IMR-90 (cell line): ENCODE data around the gene TRIM46. TPM values are rescaled to one million over a fixed set of nuclear protein-coding genes. Genes with fewer than 3 reads are reported as not detected.

Source experiments
- ATAC-seq: fragments of 200-7000 bp; cut with Tn5 transposase; 2 replicates; pipeline ENCODE4 v1.9.1; 2020; ENCODE audit warnings: low read depth, mild to moderate bottlenecking, moderate library complexity
- BruUV-seq: library from RNA; stranded (reverse); fragments of 400-500 nt; replicated peaks from 2 replicates; lab custom pipeline; 2021; lab: Mats Ljungman, UMichigan
- CTCF ChIA-PET: fragments of 300-600 bp; formaldehyde crosslinking; extraction: SDS; loops from one replicate; lab custom pipeline; 2021; ENCODE audit warnings: antibody characterized with exemption; lab: Yijun Ruan, JAX
- POLR2A ChIA-PET: fragments of 300-600 bp; sonication (Branson Sonifier 250); formaldehyde crosslinking; loops from one replicate; lab custom pipeline; 2022; ENCODE audit warnings: antibody characterized with exemption; ENCODE audit not compliant: unreplicated experiment; lab: Charles Lee
- DNase-seq: peaks from one replicate; pipeline ENCODE4 v3.0.0; 2013
- H2AFZ ChIP-seq: replicated peaks from 2 replicates; pipeline ENCODE3; 2013; ENCODE audit warnings: low read length, mild to moderate bottlenecking; ENCODE audit not compliant: poor library complexity
- H2AK5ac ChIP-seq: 2 replicates; pipeline ENCODE4 v1.6.1; 2013; ENCODE audit warnings: low read depth, low read length, inconsistent platforms
- H2AK9ac ChIP-seq: replicated peaks from 2 replicates; pipeline ENCODE3; 2013; ENCODE audit warnings: mild to moderate bottlenecking, low read depth, low read length, moderate library complexity; ENCODE audit not compliant: poor library complexity
- H2BK120ac ChIP-seq: 2 replicates; pipeline ENCODE4 v1.6.1; 2013; ENCODE audit warnings: low read depth, low read length, inconsistent platforms
- H2BK15ac ChIP-seq: 3 replicates; pipeline ENCODE4 v1.6.1; 2013; ENCODE audit warnings: low read depth, low read length, inconsistent platforms
- H2BK20ac ChIP-seq: 2 replicates; pipeline ENCODE4 v1.6.1; 2013; ENCODE audit warnings: low read depth, mild to moderate bottlenecking, inconsistent platforms, low read length, moderate library complexity
- H2BK5ac ChIP-seq: 2 replicates; pipeline ENCODE4 v1.6.1; 2013; ENCODE audit warnings: mild to moderate bottlenecking, low read depth, low read length, inconsistent platforms; ENCODE audit not compliant: poor library complexity, severe bottlenecking
- H3K14ac ChIP-seq: replicated peaks from 2 replicates; pipeline ENCODE4 v1.6.1; 2013; ENCODE audit warnings: low read depth, low read length, inconsistent platforms
- H3K18ac ChIP-seq: 2 replicates; pipeline ENCODE4 v1.6.1; 2013; ENCODE audit warnings: low read depth, low read length, control low read depth
- H3K23ac ChIP-seq: 2 replicates; pipeline ENCODE4 v1.6.1; 2013; ENCODE audit warnings: low read depth, low read length, inconsistent platforms
- H3K27ac ChIP-seq: 2 replicates; pipeline ENCODE4 v1.5.1; 2013; ENCODE audit warnings: mild to moderate bottlenecking, control low read depth, low read length; ENCODE audit not compliant: insufficient read depth
- H3K27me3 ChIP-seq: 2 replicates; pipeline ENCODE4 v1.6.1; 2013; ENCODE audit warnings: low read length; ENCODE audit not compliant: control insufficient read depth, insufficient read depth
- H3K36me3 ChIP-seq: 2 replicates; pipeline ENCODE4 v1.6.1; 2013; ENCODE audit warnings: low read length, mixed read lengths; ENCODE audit not compliant: control insufficient read depth, insufficient read depth
- H3K4ac ChIP-seq: 2 replicates; pipeline ENCODE4 v1.6.1; 2013; ENCODE audit warnings: low read depth, low read length, inconsistent platforms
- H3K4me1 ChIP-seq: 2 replicates; pipeline ENCODE4 v1.6.1; 2013; ENCODE audit warnings: low read length, mixed read lengths; ENCODE audit not compliant: control insufficient read depth, insufficient read depth
- H3K4me2 ChIP-seq: 2 replicates; pipeline ENCODE4 v1.6.1; 2013; ENCODE audit warnings: low read depth, mild to moderate bottlenecking, control low read depth, low read length, moderate library complexity
- H3K4me3 ChIP-seq: 2 replicates; pipeline ENCODE4 v1.5.1; 2013; ENCODE audit warnings: low read depth, mild to moderate bottlenecking, control low read depth, low read length, moderate library complexity; ENCODE audit not compliant: insufficient read depth
- H3K56ac ChIP-seq: 2 replicates; pipeline ENCODE4 v1.6.1; 2013; ENCODE audit warnings: low read length, inconsistent platforms; ENCODE audit not compliant: insufficient read depth; ENCODE audit errors: extremely low read depth
- H3K79me1 ChIP-seq, 2 experiments: 2 replicates each; pipeline ENCODE4 v1.6.1; 2013; ENCODE audit warnings: low read length in 2 of 2, inconsistent platforms in 1 of 2, low read depth in 1 of 2
- H3K9ac ChIP-seq: 2 replicates; pipeline ENCODE4 v1.6.1; 2013; ENCODE audit warnings: low read depth, low read length, control low read depth
- H3K9me1 ChIP-seq: 2 replicates; pipeline ENCODE4 v1.6.1; 2013; ENCODE audit warnings: low read length, inconsistent platforms; ENCODE audit not compliant: insufficient read depth
- H3K9me3 ChIP-seq: 2 replicates; pipeline ENCODE4 v1.6.1; 2013; ENCODE audit warnings: low read length; ENCODE audit not compliant: control insufficient read depth, insufficient read depth
- H4K20me1 ChIP-seq: 2 replicates; pipeline ENCODE4 v1.6.1; 2013; ENCODE audit warnings: low read length, inconsistent platforms; ENCODE audit not compliant: insufficient read depth
- H4K5ac ChIP-seq: 2 replicates; pipeline ENCODE4 v1.6.1; 2013; ENCODE audit warnings: mild to moderate bottlenecking, low read depth, low read length, control low read depth
- H4K8ac ChIP-seq, 2 experiments: 2 replicates each; pipeline ENCODE4 v1.6.1; 2013; ENCODE audit warnings: low read depth in 2 of 2, low read length in 2 of 2, control low read depth in 1 of 2, inconsistent platforms in 1 of 2
- H4K91ac ChIP-seq: 2 replicates; pipeline ENCODE4 v1.6.1; 2013; ENCODE audit warnings: low read depth, low read length, inconsistent platforms; ENCODE audit not compliant: insufficient read depth
- BHLHE40 ChIP-seq: fragments of 150-350 bp; IDR thresholded peaks from 2 replicates; pipeline ENCODE4 v1.6.1; 2016; ENCODE audit warnings: mild to moderate bottlenecking, low read depth, low read length
- CHD1 ChIP-seq: IDR thresholded peaks from 2 replicates; pipeline ENCODE4 v1.6.1; 2012; ENCODE audit warnings: low read depth, low read length, improper control_type of control experiment
- CTCF ChIP-seq: conservative IDR thresholded peaks from 2 replicates; pipeline ENCODE4 v1.5.1; 2012; ENCODE audit warnings: mild to moderate bottlenecking, low read depth, low read length, improper control_type of control experiment
- ELK1 ChIP-seq: fragments of 150-350 bp; IDR thresholded peaks from 2 replicates; pipeline ENCODE4 v1.6.1; 2016; ENCODE audit warnings: low read depth, mild to moderate bottlenecking, low read length, moderate library complexity, borderline replicate concordance
- FOS ChIP-seq: fragments of 150-350 bp; IDR thresholded peaks from 2 replicates; pipeline ENCODE4 v1.6.1; 2016; ENCODE audit warnings: low read depth, low read length
- MAFK ChIP-seq: IDR thresholded peaks from 2 replicates; pipeline ENCODE4 v1.6.1; 2012; ENCODE audit warnings: low read depth, low read length, improper control_type of control experiment
- MAZ ChIP-seq: IDR thresholded peaks from 2 replicates; pipeline ENCODE4 v1.6.1; 2012; ENCODE audit warnings: low read depth, mild to moderate bottlenecking, low read length, improper control_type of control experiment, moderate library complexity, borderline replicate concordance
- MXI1 ChIP-seq: IDR thresholded peaks from 2 replicates; pipeline ENCODE4 v1.6.1; 2012; ENCODE audit warnings: low read depth, mild to moderate bottlenecking, low read length, moderate library complexity, borderline replicate concordance
- NFE2L2 ChIP-seq: fragments of 150-350 bp; IDR thresholded peaks from 2 replicates; pipeline ENCODE4 v1.6.1; 2016; ENCODE audit warnings: low read depth, mild to moderate bottlenecking, low read length
- POLR2A ChIP-seq: IDR thresholded peaks from 2 replicates; pipeline ENCODE4 v1.6.1; 2012; ENCODE audit warnings: mild to moderate bottlenecking, low read depth, low read length
- RAD21 ChIP-seq: IDR thresholded peaks from 2 replicates; pipeline ENCODE4 v1.6.1; 2012; ENCODE audit warnings: low read length, improper control_type of control experiment
- RCOR1 ChIP-seq: IDR thresholded peaks from 2 replicates; pipeline ENCODE4 v1.6.1; 2012; ENCODE audit warnings: mild to moderate bottlenecking, low read length, improper control_type of control experiment; ENCODE audit not compliant: insufficient replicate concordance
- RFX5 ChIP-seq: IDR thresholded peaks from 2 replicates; pipeline ENCODE4 v1.8.0; 2012; ENCODE audit warnings: low read depth, mild to moderate bottlenecking, low read length, moderate library complexity
- SMC3 ChIP-seq: fragments of 150-350 bp; IDR thresholded peaks from 2 replicates; pipeline ENCODE4 v1.6.1; 2016; ENCODE audit warnings: low read depth, mild to moderate bottlenecking, antibody characterized with exemption, low read length, moderate library complexity
- USF2 ChIP-seq: fragments of 150-350 bp; IDR thresholded peaks from 2 replicates; pipeline ENCODE4 v1.6.1; 2017; ENCODE audit warnings: mild to moderate bottlenecking, antibody characterized with exemption, low read length, low read depth
- WGBS, 2 experiments: methylation state at CpG; one replicate each; pipeline versions ENCODE4 v1.1.5 to v1.1.7; 2013; ENCODE audit warnings: missing lambda C conversion rate in 2 of 2; ENCODE audit not compliant: insufficient read length in 1 of 2; ENCODE audit errors: extremely low coverage in 2 of 2; 5-methylcytosine and 5-hydroxymethylcytosine counted together
- dilution Hi-C: fragments of 300-500 bp; cut with HindIII; formaldehyde crosslinking; loops from one replicate; pipeline ENCODE4 v1.14.3; 2018; ENCODE audit warnings: low sequenced_read_pairs; ENCODE audit not compliant: unreplicated experiment
- in situ Hi-C: fragments of 300-500 bp; cut with MboI; formaldehyde crosslinking; loops from 3 replicates; pipeline ENCODE4 v1.14.3; 2019; ENCODE audit warnings: low sequenced_read_pairs, inconsistent platforms, mixed read lengths
- intact Hi-C: fragments of 100-400 bp; cut with micrococcal nuclease; formaldehyde crosslinking; loops from 2 replicates; pipeline ENCODE4 v1.10.0; 2022
- polyA plus RNA-seq, 3 experiments: library from polyadenylated mRNA; depleted of rRNA; stranded (reverse); fragments of >200 nt; gene quantifications; 2 replicates each; pipeline ENCODE4 v1.2.3, GENCODE V29; 2012; ENCODE audit warnings: low replicate concordance in 1 of 3
- total RNA-seq: library from RNA; depleted of rRNA; stranded (reverse); fragments of >200 nt; gene quantifications from 2 replicates; pipeline ENCODE4 v1.2.3, GENCODE V29; 2012

TRIM46 gene
- total and polyA plus RNA-seq, 2 of the 4 experiments (the other 2 are of a cell fraction) = 2.3 to 6.2 TPM

- intact Hi-C loops = loop anchor here (10.0 kb wide), 2 partner anchors 195 to 425 kb away; partner anchors contain the start of genes CKS1B and SHC1
- no peak for TF ChIP-seq MAFK
- no peak for TF ChIP-seq RFX5
- no peak for TF ChIP-seq ELK1
- no peak for TF ChIP-seq BHLHE40
- TF ChIP-seq CHD1 = no peak
- no peak for TF ChIP-seq SMC3
- TF ChIP-seq RAD21 = no peak
- no peak for TF ChIP-seq FOS
- no peak for TF ChIP-seq NFE2L2
- TF ChIP-seq CTCF = no peak
- TF ChIP-seq POLR2A = no peak
- TF ChIP-seq MAZ = no peak
- no peak for TF ChIP-seq RCOR1
- TF ChIP-seq MXI1 = no peak
- TF ChIP-seq USF2 = no peak
- Histone ChIP-seq H3K23ac (no peak overlapping the region), H3K4me2 (no peak overlapping the region), H3K27me3 (peaks cover 6% of the 10 kb centered on the region; the same call in 1 of the 2 replicates), H3K36me3 (peaks cover 16% of the 10 kb centered on the region), H4K5ac (no peak overlapping the region), H3K4me3 (no peak overlapping the region), H2AK9ac (no peak overlapping the region), H3K79me1 (peaks cover 0 to 37% of the 10 kb centered on the region in 2 experiments), H2BK5ac (no peak overlapping the region), H3K18ac (no peak overlapping the region), H3K56ac (no peak overlapping the region), H2AK5ac (no peak overlapping the region), H4K20me1 (no peaks in the 10 kb centered on the region), H4K8ac (no peak overlapping the region), H3K9me1 (no peaks in the 10 kb centered on the region; the same call in none of the 2 replicates), H3K27ac (no peak overlapping the region), H2BK15ac (no peak overlapping the region), H2BK20ac (no peak overlapping the region), H3K4me1 (peaks cover 4% of the 10 kb centered on the region), H2BK120ac (no peak overlapping the region), H3K14ac (no peak overlapping the region), H2AFZ (no peak overlapping the region), H4K91ac (no peak overlapping the region), H3K9me3 (no peaks in the 10 kb centered on the region), H3K4ac (no peak overlapping the region), H3K9ac (no peak overlapping the region)
- ChIA-PET POLR2A (interaction anchor here (1.5 kb wide), 1 partner anchor 79 kb away, joined by 5 read pairs; no protein-coding TSS in a partner anchor), CTCF (no interaction called here)
- DNase-seq (no peak), ATAC-seq (no peak)
- dilution Hi-C loops = no loop called here
- in situ Hi-C loops = no loop called here
- no TSS peak for BruUV-seq
- WGBS, 2 experiments = no CpG with 5 or more reads among the region's 2 CpGs
These were observed 3.4 kb upstream of the TRIM46 start for GRCh38 chr1:155170101-155170785.
